Natural killer cell (primary cell): ENCODE measurements around the gene CIB1. TPM values are rescaled to one million over a fixed set of nuclear protein-coding genes. Genes with fewer than 3 reads are reported as not detected.

Experiments
- ATAC-seq, 3 donors: fragments of 150-1000 bp in 2 of 3; fragments of 200-7000 bp in 1 of 3; cut with Tn5 transposase; 1 replicate in 1 of 3; 2 replicates in 2 of 3; pipeline ENCODE4 v1.10.0; 2021; ENCODE audit warnings: mild to moderate bottlenecking in 2 of 3, moderate library complexity in 2 of 3
- DNase-seq, 2 donors: peaks; one replicate each; pipeline versions ENCODE4 v3.0.0 to v3.0.0-alpha.2; 2013 to 2021; ENCODE audit warnings: mixed read lengths in 1 of 2
- H3K27ac ChIP-seq: one replicate; pipeline ENCODE4 v1.5.1; 2013; ENCODE audit warnings: mild to moderate bottlenecking, low read length
- H3K27me3 ChIP-seq: one replicate; pipeline ENCODE4 v1.6.1; 2013; ENCODE audit warnings: low read length; ENCODE audit not compliant: control insufficient read depth, insufficient read depth
- H3K36me3 ChIP-seq: one replicate; pipeline ENCODE4 v1.6.1; 2013; ENCODE audit warnings: low read length; ENCODE audit not compliant: control insufficient read depth, insufficient read depth
- H3K4me1 ChIP-seq: one replicate; pipeline ENCODE4 v1.6.1; 2013; ENCODE audit warnings: low read length; ENCODE audit not compliant: control insufficient read depth, insufficient read depth
- H3K4me3 ChIP-seq: one replicate; pipeline ENCODE4 v1.5.1; 2013; ENCODE audit warnings: low read length
- H3K9me3 ChIP-seq: one replicate; pipeline ENCODE4 v1.6.1; 2013; ENCODE audit warnings: low read length; ENCODE audit not compliant: control insufficient read depth, insufficient read depth
- H3K27ac Mint-ChIP-seq, 2 donors: one replicate each; pipeline ENCODE4 v1.8.0; 2022; ENCODE audit warnings: mild to moderate bottlenecking in 2 of 2, mixed read lengths in 2 of 2, moderate library complexity in 1 of 2
- H3K27me3 Mint-ChIP-seq, 2 donors: one replicate each; pipeline ENCODE4 v1.8.0; 2022; ENCODE audit warnings: low read depth in 2 of 2, mixed read lengths in 2 of 2
- H3K36me3 Mint-ChIP-seq: one replicate; pipeline ENCODE4 v1.8.0; 2022; ENCODE audit warnings: mixed read lengths
- H3K4me1 Mint-ChIP-seq, 2 donors: one replicate each; pipeline ENCODE4 v1.8.0; 2022; ENCODE audit warnings: mixed read lengths in 2 of 2
- H3K4me3 Mint-ChIP-seq: one replicate; pipeline ENCODE4 v1.8.0; 2022; ENCODE audit warnings: mild to moderate bottlenecking, moderate library complexity, mixed read lengths
- H3K9me3 Mint-ChIP-seq, 2 donors: one replicate each; pipeline ENCODE4 v1.8.0; 2022; ENCODE audit warnings: mixed read lengths in 2 of 2
- WGBS: methylation state at CpG from one replicate; pipeline ENCODE4 v1.1.7; 2013; ENCODE audit warnings: missing lambda C conversion rate; ENCODE audit not compliant: insufficient coverage; 5-methylcytosine and 5-hydroxymethylcytosine counted together
- intact Hi-C: fragments of 100-400 bp; cut with micrococcal nuclease; formaldehyde crosslinking; loops from one replicate; pipeline ENCODE4 v1.14.2; 2022
- total RNA-seq, 4 donors: library from RNA; stranded (reverse); fragments of 120-200 nt in 1 of 4; gene quantifications; one replicate each; pipeline versions ENCODE4 v1.2.3 to v1.2.4, GENCODE V29; 2013 to 2022
- TF ChIP-seq, protein P1 (sequence below): fragments of 200-600 bp; IDR thresholded peaks from one replicate; pipeline ENCODE4 v1.8.0; 2022; ENCODE audit warnings: antibody characterized with exemption

The CIB1 gene
- total RNA-seq, 3 donors from 2014 or later (not counting 1 experiment from before 2014, with no cell fraction given) = 136 to 209 (median 154) TPM

- peaks cover 5% of the 10 kb centered on the region for H3K36me3 ChIP-seq
- DNase-seq (no peak), ATAC-seq (no peak)
- H3K27me3 Mint-ChIP-seq = no peaks in the 10 kb centered on the region
- H3K9me3 ChIP-seq = no peaks in the 10 kb centered on the region
- TF ChIP-seq, protein P1, sequence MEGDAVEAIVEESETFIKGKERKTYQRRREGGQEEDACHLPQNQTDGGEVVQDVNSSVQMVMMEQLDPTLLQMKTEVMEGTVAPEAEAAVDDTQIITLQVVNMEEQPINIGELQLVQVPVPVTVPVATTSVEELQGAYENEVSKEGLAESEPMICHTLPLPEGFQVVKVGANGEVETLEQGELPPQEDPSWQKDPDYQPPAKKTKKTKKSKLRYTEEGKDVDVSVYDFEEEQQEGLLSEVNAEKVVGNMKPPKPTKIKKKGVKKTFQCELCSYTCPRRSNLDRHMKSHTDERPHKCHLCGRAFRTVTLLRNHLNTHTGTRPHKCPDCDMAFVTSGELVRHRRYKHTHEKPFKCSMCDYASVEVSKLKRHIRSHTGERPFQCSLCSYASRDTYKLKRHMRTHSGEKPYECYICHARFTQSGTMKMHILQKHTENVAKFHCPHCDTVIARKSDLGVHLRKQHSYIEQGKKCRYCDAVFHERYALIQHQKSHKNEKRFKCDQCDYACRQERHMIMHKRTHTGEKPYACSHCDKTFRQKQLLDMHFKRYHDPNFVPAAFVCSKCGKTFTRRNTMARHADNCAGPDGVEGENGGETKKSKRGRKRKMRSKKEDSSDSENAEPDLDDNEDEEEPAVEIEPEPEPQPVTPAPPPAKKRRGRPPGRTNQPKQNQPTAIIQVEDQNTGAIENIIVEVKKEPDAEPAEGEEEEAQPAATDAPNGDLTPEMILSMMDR = no peak
- no peaks in the 10 kb centered on the region for H3K36me3 Mint-ChIP-seq
- H3K4me3 Mint-ChIP-seq = no peak overlapping the region
- no peak overlapping the region for H3K4me3 ChIP-seq
- intact Hi-C loops = no loop called here
- no peak overlapping the region for H3K27ac Mint-ChIP-seq
- peaks cover 32% of the 10 kb centered on the region for H3K4me1 ChIP-seq
- no peak overlapping the region for H3K27ac ChIP-seq
- 84% methylated on average over 7 of the region's 8 CpGs for WGBS
- peaks cover 8 to 23% of the 10 kb centered on the region in 2 donors for H3K4me1 Mint-ChIP-seq
- no peaks in the 10 kb centered on the region for H3K27me3 ChIP-seq
- H3K9me3 Mint-ChIP-seq = no peaks in the 10 kb centered on the region
Observed at GRCh38 chr15:90203922-90204321, 29.8 kb downstream of the CIB1 start.

DNA sequence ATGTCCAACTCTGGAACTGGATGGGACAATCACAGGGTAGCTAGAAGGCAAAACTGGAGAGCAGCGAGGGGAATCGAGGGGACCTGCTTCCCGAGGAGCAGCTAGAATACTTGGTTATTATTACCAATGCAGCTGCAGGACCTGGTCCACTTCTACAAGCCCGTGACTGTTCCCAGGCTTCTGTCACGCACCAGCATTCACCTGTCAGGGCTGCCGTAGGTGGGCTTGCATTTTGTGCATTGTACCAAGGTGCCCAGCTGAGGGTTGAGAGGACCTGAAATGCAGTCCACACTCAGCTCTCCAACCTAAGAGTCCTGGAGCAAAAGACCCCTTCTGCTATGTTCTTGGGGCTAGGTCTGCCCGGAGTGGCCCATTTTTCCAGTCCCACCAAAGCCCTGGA is 30.3 kb downstream of the CIB1 start:
- Histone ChIP-seq H3K36me3 (peaks cover 5% of the 10 kb centered on the region), H3K4me1 (peaks cover 32% of the 10 kb centered on the region), H3K27me3 (no peaks in the 10 kb centered on the region), H3K4me3 (no peak overlapping the region), H3K27ac (no peak overlapping the region), H3K9me3 (no peaks in the 10 kb centered on the region)
- WGBS = 96% methylated on average over 7 of the region's 7 CpGs
- Mint-ChIP-seq H3K27me3 (no peaks in the 10 kb centered on the region), H3K9me3 (no peaks in the 10 kb centered on the region), H3K4me1 (peaks cover 8 to 23% of the 10 kb centered on the region in 2 donors), H3K4me3 (no peak overlapping the region), H3K36me3 (no peaks in the 10 kb centered on the region), H3K27ac (no peak overlapping the region)
- ATAC-seq (no peak), DNase-seq (no peak)
- intact Hi-C loops = no loop called here
- TF ChIP-seq, protein P1 = no peak

- no peaks in the 10 kb centered on the region for H3K27me3 ChIP-seq
- Mint-ChIP-seq H3K4me1 (peaks cover 8 to 23% of the 10 kb centered on the region in 2 donors), H3K9me3 (no peaks in the 10 kb centered on the region), H3K4me3 (peak overlapping the region; percentile 87), H3K27ac (peak overlapping the region in 1 of 2 donors; percentile 71), H3K36me3 (no peaks in the 10 kb centered on the region), H3K27me3 (no peaks in the 10 kb centered on the region)
- H3K4me3 ChIP-seq = peak overlapping the region; percentile 76
- peaks cover 32% of the 10 kb centered on the region for H3K4me1 ChIP-seq
- ATAC-seq (no peak), DNase-seq (no peak)
- intact Hi-C loops = no loop called here
- no peaks in the 10 kb centered on the region for H3K9me3 ChIP-seq
- H3K36me3 ChIP-seq = peaks cover 5% of the 10 kb centered on the region
- H3K27ac ChIP-seq = no peak overlapping the region
- TF ChIP-seq, protein P1 = no peak
- WGBS = 94% methylated on average over 4 of the region's 4 CpGs
Observed at GRCh38 chr15:90202929-90203328, 30.8 kb downstream of the CIB1 start.

DNA sequence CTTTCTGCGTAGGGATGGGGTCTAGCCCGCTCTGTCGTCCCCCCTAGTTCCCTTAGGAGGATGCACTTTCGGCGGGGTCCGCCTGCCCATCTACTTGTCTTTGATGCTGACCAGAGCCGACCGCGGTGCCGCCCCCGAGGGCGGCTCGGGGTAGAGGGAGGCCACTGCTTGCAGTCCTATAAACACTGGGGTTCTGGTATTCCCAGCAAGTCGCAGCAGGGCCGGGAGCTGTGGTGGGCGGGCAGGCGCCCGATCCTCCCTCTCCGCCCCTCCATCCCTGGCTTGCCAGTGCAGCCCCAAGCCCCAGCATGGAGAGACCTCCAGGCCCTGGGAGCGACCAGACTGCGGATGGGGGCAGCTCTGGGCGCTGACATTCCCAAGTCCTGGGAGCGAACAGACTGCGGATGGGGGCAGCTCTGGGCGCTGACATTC is 31.8 kb downstream of the CIB1 start:
- Mint-ChIP-seq H3K9me3 (no peaks in the 10 kb centered on the region), H3K4me3 (peak overlapping the region; percentile 89), H3K36me3 (no peaks in the 10 kb centered on the region), H3K27me3 (no peaks in the 10 kb centered on the region), H3K27ac (peak overlapping the region in 1 of 2 donors; percentile 71), H3K4me1 (peaks cover 8 to 23% of the 10 kb centered on the region in 2 donors)
- Histone ChIP-seq H3K9me3 (no peaks in the 10 kb centered on the region), H3K36me3 (peaks cover 2% of the 10 kb centered on the region), H3K4me3 (peak overlapping the region; percentile 76), H3K27ac (peak overlapping the region; percentile 23), H3K27me3 (no peaks in the 10 kb centered on the region), H3K4me1 (peaks cover 32% of the 10 kb centered on the region)
- 21% methylated on average over 25 of the region's 25 CpGs for WGBS
- intact Hi-C loops = no loop called here
- DNase-seq (no peak), ATAC-seq (peak in 1 of 3 donors; percentile 1)
- TF ChIP-seq, protein P1 = no peak
